ENCODE data around the gene AHDC1. TPM values are rescaled to one million over a fixed set of nuclear protein-coding genes. Genes with fewer than 3 reads are reported as not detected.

The AHDC1 gene
- total and polyA plus RNA-seq, 2 of the 13 experiments (the other 11 are each of a cell fraction or from before 2014, with no cell fraction given), result 1.0 to 2.7 TPM

- TF ChIP-seq JUNB (CRISPR knock-in tag; IDR thresholded peaks at IDR 0.05; ENCODE audit: borderline replicate concordance), result no peak
- TF ChIP-seq MBNL3 (CRISPR knock-in tag; conservative IDR thresholded peaks at IDR 0.05), result no peak
- no peak for TF ChIP-seq ZHX1 (CRISPR knock-in tag; IDR thresholded peaks at IDR 0.05; ENCODE audit: low read depth)
- no peak for TF ChIP-seq ZNF878 (CRISPR knock-in tag; IDR thresholded peaks at IDR 0.05)
- TF ChIP-seq MYC (CRISPR knock-in tag; IDR thresholded peaks at IDR 0.05; ENCODE audit: borderline replicate concordance), result no peak
- TF ChIP-seq SRSF1 (optimal IDR thresholded peaks at IDR 0.05; ENCODE audit: low read depth, low read length), result no peak
These were observed 31.6 kb upstream of the AHDC1 start (continued) for GRCh38 chr1:27635396-27636142.

GRCh38 chr1:27634985-27635367, 31.0 kb upstream of the AHDC1 start, which contains the start of gene FGR:
FGR (minus strand) TSS chr1:27635185; CDS start chr1:27623916, 11,269 bp downstream.
- no peaks in the 10 kb centered on the region for H3K36me3 ChIP-seq (replicated peaks in 1 of 2; ENCODE audit: control insufficient read depth in 1 of 2, insufficient read depth in 2 of 2, low read length in 2 of 2)
- POLR2A ChIA-PET, result no interaction called here
- intact Hi-C loops (cut with micrococcal nuclease; ENCODE audit: unreplicated experiment), result no loop called here
- H3K4me2 ChIP-seq (ENCODE audit: low read depth, low read length), result no peak within 1 kb of the TSS
- H3K4me3 ChIP-seq (replicated peaks in 1 of 3; ENCODE audit: insufficient read depth in 1 of 3, low read depth in 2 of 3, low read length in 3 of 3), result no peak within 1 kb of the TSS
- peaks cover 18% of the 10 kb centered on the region for H3K4me1 ChIP-seq (ENCODE audit: insufficient read depth, low read length)
- no peaks in the 10 kb centered on the region for H3K79me2 ChIP-seq (ENCODE audit: insufficient read depth, low read length)
- H2AFZ ChIP-seq (ENCODE audit: low read length), result no peak within 1 kb of the TSS
- no TSS peak for BruUV-seq (replicated peaks)
- in situ Hi-C loops (cut with HindIII; ENCODE audit: extremely low pct_ligation_motif_present, low pct_unique_long_range_greater_than_20kb), result no loop called here
- FAIRE-seq, result no peak
- TF ChIP-seq HIVEP1 (CRISPR knock-in tag; IDR thresholded peaks at IDR 0.05) (no peak), RNF2 (conservative IDR thresholded peaks at IDR 0.05; ENCODE audit: low read depth) (no peak), MEIS1 (CRISPR knock-in tag; IDR thresholded peaks at IDR 0.05; ENCODE audit: borderline replicate concordance) (no peak), GATAD2A (CRISPR knock-in tag; IDR thresholded peaks at IDR 0.05) (no peak), ZNF484 (CRISPR knock-in tag; IDR thresholded peaks at IDR 0.05; ENCODE audit: borderline replicate concordance, low read depth) (no peak)
- H3K9me3 ChIP-seq (ENCODE audit: low read length), result no peaks in the 10 kb centered on the region
- CTCF ChIA-PET (ENCODE audit: low intra/inter-chr PET ratio, low total read pairs), result no interaction called here
- H3K27me3 ChIP-seq (ENCODE audit: control insufficient read depth in 1 of 2, insufficient read depth in 2 of 2, low read length in 2 of 2), result peaks cover 8 to 44% of the 10 kb centered on the region in 2 experiments; a peak in 4 of 5 replicates
- DNase-seq (ENCODE audit: low spot score), result no peak
- H3K27ac ChIP-seq (ENCODE audit: extremely low read length, insufficient read depth, low read length), result no peak within 1 kb of the TSS
- no peak for ATAC-seq
- no peak within 1 kb of the TSS for H3K9ac ChIP-seq (ENCODE audit: insufficient read depth, low read depth, low read length)
- WGBS (ENCODE audit: low lambda C conversion rate), result 58% methylated on average over 10 of the region's 28 CpGs
- no peaks in the 10 kb centered on the region for H4K20me1 ChIP-seq (ENCODE audit: insufficient read depth, low read length)

Data from HepG2 (cell line).